Stimulated activated CD8-positive, alpha-beta memory T cell treated with anti-CD3 and anti-CD28 coated beads, Interleukin-15, amount 100 ng/mL, for 1 hour (primary cell): ENCODE data around the gene PAX9.

Experiments
- DNase-seq: peaks from one replicate; pipeline ENCODE4 v3.0.0-alpha.2; 2020; ENCODE audit warnings: low read depth

Gene PAX9

DNA sequence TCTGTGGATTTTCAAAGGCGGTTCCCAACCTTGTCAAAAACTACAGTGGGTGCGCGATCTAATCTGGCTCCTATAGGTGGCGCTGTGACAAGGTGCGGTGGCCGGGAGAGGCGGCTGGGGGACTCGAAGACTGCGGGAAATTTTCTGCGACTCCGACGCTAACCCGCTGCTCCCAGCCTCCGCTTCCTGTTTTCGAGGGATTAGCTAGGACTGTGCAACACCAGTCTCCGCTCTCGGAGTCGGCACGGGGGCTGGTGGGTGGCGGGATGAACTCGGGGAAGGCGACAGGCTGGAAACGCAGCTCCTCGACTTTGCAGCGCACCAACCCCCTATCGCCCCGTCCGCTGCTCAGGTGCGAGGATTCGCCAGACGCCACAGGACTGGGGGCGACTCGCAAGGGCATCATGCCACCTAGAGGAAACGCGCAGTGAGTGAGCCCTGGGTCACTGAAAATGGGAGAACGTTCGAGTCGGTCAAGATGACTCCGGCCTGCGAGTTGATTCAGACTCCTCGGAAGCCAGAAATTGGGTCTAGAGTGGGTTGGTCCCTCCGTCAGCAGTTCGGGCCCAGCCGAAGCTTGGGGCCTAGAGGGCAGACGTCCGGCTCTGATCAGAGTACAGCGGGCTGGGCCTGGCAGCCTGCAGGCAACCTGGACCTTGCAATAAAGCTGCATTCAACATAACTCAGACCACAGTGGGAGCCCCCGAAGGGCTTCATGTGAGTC lies 5.5 kb upstream of the PAX9 start:
- DNase-seq, result no peak

DNA sequence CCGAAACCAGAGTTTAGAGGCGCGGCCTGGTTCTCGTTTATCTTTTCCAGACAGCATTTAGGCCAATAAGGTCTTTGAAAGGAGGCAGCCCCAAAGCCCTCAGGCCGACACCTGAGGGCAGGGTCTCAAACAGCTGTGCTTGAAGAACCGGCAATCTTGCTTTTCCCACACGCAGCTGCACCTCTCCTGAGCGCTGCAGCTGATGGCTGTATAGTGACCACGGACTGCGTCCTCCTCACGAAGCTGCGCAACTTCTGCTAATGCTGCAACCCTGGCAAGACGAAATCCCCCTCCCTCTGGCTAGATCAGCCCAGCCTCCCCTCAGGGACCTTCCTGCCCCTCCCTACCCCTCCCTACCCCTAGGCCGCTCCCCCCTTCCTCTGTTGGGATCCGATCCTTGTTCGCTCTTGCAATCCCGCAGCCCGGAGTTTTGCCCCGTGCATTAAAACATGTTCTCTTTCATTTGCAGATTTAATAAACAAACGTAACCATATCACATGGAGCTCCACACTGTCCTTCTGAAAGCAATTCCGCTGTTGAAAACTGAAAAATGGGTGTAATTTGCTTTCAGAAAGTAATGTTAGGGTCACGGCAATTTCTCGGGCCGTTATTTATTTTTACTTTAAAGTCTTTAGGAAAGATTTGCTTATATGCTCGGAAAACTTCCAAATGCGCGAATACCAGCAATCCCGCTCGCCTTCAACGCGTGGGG lies 4.8 kb upstream of the PAX9 start:
- no peak for DNase-seq

DNA sequence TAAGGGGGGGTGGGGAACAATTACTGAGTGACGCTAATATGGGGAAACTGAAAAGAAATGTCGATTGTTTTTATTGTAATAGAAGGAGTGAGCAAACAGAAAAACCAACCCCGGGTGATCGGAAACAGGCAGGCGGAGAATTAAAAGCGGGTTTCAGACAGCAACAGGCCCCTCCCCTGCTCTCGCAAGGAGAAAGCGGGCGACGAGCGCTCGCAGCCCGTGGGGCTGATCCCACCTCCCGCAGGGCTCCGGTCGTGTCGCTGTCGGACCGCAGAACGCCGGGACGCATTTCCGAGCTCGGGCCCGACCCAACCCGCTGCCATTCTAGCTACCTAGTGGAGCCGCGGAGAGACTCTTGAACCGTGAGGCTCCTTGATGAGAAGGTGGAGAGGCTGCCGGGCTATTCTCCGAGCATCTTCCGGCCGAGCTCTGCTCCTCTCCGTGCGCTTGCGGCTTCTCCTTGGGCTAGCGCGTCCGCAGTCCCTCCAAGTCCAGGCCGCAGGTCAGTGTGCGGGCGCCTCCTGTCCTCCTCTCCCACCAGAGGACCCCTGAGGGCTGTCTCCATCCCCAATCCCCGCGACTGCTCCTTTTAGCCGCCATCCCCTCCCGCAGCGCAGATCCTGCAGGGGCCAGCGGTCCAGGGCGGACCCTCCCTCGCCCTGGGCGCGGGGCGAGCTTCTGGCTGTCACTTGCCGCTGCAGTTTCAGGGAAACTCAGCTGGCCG lies 4.1 kb upstream of the PAX9 start:
- DNase-seq, result no peak

DNA sequence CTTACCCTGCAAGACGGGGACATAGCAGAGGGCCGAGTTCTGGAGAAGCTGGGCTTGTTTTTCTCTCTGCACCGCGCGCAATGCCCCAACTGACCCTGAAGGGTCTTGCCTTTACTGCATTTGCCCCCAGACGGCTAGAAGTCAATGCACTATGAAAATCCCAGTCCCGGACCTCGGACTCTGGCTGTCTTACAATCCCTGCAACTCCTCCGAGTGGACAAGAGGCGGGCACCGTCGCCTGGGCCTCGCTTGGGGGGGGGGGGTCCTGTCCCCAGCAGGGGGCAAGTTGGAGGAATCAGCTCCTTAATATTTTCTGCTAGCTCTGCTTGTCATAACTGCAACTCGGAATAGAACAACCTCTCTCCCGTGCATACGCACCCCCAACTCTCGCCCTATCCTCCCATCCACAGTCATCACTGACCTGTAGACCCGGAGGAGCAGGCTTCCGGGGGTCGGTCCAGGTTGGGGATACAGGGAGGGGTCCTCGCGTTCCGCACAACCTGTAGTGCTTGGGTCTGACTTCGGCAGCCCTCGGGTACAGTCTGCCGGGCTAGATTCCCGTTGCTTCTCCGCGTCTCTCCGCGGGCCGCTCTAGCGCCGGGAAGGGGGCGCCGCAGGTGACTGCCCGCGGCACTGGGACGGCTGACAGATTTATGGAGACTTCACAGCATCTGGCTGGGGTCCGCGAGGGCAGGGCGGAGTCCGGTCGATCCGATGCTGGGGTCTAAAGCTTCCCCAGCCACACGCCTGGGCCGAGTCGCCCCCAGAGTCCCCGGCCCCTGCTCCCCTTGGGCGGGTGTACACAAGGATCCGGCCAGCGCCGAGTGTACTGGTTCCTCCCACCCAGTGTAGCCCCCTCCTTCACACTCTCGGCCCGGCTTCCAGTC lies 3.3 kb upstream of the PAX9 start:
- no peak for DNase-seq

DNA sequence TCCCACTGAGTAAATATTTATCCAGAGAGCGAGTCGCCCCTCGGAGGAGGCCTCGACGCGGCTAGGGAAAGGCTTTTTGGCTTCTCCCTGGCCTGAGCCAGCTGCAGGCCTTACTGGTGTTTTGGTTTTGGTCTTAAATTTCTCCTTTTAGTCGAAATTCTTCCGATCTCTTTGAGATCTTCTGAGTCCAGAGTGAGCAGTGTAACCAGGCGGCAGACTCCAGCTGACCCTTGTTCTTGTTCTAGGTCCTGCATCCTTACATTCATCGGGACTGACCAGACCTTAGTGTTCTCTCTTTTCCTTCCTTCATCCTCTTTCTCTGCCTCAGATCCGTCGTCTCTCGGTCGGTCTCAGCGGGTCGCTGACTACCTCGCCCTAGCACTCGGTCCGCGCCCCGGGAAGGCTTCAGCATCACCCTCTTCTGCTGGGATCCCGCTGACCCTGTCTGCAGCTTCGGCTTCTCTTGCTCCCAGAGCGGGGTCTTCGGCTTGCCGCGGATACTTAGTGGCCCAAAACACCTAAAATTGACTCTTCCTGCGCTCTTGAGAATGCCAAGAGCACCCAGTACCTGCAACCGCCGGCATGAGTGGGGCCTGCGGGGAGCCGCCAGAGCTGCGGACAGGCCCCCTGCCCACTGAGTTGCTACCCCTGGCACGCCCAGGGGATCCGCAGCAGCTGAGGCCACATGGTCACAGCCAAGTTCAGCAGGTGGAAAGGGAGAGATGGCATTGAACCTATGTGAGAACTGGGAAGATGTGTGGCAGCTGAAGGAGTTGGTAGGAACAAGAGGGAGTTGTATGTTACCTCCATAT lies 2.4 kb upstream of the PAX9 start:
- no peak for DNase-seq

DNA sequence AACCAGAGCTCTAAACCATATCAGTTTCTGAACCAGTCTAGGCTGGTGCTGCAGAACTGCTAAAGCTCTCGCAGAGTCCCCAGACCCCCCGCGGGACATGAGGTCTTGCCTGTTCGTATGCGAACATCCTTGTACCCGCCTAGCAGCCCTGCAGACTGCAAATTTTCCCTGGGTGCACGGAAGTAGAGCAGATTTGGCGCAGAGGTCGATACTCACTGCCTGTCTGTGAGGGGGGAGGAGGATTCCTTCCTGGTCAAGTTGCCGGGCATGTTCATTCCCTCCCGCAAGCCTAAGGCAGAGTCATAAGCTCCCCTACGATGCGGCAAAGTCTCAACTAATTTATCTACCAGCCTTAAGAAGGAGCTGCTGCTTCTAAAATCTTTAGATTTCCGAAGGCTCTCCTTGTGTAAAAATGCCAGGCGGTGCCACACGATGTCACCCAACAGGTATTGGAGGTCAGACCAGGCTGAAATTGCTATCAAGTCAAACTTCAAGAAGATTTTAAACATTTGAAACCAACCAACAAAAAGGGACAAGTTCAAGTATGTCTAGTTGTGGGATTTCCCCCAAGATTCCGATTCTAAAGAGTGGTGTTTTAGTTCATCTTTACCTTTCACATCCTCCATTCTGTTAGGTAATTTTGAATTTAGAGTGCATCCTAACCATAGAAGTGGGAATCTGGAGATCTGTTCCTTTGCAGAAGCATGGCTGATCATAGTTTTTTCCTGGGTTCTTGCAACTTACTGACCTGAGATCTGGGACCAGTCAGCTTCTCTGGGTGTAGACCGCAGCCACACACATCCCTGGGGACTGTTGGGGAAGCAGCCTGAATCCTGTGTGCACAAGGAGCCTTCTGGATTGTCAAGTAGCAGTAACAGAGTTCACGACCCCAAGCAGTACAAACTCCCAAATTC lies 1.6 kb upstream of the PAX9 start:
- no peak for DNase-seq

DNA sequence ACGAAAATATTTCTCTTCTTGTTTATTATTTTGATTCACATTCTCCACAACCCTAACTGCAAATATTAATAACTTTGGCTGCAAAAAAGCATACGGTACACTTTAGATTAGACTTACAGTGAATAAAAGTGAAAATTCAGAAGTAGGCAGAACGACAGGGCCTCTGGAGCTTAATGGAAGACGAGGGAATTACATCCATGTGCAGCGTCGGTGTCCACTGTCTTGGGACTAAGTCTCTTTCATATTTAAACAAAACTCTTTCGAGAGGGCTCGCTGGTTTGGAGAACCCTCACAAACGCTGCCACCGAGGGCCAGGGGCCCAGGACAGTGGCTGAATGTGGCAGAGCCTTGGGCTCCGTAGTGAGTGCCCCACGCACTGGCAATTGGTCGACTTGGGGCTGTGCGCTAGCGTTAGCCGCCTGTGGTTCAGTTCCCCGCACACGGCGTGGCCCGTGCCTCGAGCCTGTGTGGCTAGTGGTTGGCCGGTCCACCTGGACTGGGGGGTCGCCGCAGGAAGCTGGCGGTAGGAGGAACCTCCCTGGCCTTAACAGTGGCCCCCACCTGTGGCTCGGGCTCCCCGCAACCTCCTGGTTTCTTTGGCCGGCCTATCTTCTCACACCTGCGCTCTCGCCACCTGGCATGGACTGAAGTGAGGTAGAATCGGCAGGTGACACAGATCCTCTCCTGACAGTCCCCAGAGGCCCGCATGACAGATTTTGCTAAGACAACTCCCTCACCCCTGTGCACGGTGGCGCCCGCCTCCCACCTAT lies 739 bp upstream of the PAX9 start:
- DNase-seq, result no peak

DNA sequence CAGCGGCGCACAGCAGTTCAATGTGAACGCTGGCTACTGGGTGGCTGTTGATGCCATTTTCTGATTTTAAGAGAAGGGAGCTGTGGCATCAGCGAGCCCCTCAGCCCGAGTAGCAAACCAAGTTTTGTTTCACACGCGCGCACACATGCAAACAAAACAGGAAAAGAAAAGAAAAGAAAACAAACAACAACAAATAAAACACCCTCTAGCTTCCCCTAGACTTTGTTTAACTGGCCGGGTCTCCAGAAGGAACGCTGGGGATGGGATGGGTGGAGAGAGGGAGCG lies 540 bp downstream of the PAX9 start:
- no peak for DNase-seq

DNA sequence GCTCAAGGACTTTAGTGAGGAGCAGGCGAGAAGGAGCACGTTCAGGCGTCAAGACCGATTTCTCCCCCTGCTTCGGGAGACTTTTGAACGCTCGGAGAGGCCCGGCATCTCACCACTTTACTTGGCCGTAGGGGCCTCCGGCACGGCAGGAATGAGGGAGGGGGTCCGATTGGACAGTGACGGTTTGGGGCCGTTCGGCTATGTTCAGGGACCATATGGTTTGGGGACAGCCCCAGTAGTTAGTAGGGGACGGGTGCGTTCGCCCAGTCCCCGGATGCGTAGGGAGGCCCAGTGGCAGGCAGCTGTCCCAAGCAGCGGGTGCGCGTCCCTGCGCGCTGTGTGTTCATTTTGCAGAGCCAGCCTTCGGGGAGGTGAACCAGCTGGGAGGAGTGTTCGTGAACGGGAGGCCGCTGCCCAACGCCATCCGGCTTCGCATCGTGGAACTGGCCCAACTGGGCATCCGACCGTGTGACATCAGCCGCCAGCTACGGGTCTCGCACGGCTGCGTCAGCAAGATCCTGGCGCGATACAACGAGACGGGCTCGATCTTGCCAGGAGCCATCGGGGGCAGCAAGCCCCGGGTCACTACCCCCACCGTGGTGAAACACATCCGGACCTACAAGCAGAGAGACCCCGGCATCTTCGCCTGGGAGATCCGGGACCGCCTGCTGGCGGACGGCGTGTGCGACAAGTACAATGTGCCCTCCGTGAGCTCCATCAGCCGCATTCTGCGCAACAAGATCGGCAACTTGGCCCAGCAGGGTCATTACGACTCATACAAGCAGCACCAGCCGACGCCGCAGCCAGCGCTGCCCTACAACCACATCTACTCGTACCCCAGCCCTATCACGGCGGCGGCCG lies 1.1 kb downstream of the PAX9 start:
- DNase-seq, result no peak

DNA sequence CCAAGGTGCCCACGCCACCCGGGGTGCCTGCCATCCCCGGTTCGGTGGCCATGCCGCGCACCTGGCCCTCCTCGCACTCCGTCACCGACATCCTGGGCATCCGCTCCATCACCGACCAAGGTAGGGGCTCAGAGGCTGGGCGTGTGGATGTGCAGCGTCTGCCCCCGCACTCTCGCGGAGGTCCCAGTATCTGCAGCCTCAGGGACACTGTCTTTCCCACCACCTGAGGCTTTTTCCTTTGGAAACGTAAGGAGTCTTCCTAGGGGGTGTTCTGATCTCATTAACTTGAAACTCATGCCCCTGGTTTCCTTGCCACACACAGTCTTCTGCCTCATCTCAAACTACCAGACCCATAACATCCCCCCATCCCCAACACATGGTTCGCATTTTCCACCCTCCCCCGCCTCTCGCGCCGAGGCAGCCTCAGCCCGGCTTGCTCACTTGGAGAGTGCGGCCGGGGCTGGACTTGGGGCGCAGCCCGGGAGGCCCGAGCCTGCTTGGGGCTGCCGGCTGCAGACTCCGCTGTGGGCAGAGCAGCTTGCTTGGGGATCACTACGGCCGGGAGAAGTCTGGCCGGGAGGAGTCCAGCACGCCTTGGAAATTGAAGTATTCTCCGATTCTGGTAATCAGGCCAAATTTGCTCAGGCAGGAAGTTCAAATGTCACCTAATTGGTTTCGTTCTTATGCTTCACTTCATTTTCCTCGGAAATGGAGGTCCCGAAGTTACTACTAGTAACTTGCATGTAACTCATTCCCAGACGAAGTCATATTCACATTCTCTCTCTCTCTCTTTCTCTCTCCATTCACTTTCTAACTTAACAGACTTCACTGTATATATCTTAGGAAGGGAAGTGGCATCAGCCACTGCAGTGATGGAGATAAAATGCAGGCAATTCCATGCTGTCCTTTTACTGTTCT lies 2.0 kb downstream of the PAX9 start:
- DNase-seq, result no peak

DNA sequence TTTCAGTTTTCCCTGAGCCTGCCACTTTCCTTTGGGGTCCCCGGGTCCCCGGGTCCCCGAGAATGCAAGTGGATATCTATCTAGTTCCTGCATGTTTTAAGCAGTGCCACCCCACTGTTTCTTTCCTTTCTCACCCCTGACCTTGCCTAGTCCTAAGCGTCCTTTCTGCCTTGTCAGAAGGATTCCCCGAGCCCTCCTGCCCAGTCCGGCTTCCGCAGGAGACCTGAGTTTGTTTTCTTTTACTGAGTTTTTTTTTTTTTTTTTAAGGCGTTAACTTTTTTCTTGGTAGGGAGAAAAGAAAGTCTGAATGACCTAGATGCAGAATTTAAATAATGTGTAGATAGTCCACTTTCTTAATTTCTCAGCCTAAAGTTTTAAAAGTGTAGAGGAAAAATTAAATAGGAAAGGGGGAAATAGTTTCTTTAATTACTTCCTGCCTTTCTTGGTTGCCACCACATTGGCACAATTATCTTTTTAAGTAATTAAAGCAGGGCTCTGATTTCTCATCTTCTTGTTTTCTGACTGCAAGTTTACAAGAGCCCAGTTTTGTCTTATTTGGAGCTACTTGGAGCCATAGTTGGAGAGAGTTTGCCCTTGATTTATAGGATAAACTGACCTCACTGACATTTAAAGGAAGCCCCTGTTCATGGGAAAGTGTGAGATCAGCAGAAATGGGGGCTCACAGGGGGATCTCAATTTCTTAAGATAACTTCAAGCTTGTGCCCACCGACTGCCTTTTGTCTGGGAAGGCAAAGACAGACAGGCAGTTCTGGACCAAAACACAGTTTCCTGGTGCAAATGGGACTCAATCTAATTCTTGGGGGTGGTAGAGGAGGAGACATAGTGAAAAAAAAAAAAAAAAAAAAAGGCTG lies 2.9 kb downstream of the PAX9 start:
- DNase-seq, result no peak

DNA sequence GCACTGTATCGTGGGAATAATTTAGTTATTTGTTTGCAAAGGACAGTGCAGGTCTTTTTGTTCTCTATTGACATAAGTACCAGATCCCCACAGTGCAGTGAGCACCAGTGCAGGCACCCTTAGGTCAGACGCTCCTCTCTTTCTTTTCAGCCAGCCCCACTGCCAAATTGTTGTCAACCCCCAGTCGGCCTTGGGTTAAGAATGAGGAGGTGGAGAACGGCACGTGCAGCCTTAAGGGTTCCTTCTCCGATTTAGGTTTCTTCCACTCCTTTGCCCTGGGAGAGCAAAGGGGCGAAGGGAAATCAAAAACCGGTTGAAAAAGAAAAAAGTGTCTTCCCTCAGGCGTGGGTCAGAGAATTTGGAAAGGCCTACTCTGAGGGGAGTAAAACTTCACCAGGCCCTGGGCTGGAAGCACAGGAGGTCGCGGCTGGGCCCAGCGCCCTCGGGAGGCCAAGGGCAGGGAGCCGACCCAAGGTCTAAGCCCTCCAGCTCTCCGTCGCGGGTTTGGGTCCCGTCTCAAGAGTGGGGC lies 4.3 kb downstream of the PAX9 start:
- DNase-seq, result no peak

DNA sequence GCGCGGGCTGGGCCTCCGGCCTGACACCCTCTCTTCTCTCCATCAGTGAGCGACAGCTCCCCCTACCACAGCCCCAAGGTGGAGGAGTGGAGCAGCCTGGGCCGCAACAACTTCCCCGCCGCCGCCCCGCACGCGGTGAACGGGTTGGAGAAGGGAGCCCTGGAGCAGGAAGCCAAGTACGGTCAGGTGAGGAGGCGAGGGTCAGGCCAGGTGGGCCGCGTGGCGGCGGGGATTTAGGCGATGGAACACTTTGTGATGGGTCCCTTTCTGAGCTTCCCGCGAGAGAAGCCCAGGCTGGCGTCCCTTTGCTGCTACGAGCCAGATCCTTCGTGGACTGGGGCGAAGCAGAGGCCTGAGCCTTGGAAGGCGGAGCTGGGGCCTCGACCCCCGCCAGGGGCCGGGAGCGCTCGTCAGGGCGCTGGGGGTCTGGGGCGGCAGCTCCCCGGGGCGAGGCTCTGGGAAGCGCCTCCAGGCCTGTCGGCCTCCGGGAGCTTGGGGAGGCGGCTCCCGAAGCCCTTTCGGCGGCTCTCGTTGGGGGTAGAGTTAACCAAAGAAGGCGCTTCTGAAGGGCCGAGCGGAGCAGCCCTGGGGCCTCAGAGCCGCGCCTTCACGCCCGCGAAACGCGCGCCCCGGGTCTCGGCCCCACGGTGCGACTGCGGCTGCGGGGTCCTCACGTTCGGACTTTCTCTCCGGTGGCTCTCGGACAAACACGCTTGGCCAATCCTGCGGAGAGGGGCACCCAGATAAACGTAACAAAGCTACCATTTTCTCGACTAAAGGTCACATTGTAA lies 5.0 kb downstream of the PAX9 start:
- no peak for DNase-seq

DNA sequence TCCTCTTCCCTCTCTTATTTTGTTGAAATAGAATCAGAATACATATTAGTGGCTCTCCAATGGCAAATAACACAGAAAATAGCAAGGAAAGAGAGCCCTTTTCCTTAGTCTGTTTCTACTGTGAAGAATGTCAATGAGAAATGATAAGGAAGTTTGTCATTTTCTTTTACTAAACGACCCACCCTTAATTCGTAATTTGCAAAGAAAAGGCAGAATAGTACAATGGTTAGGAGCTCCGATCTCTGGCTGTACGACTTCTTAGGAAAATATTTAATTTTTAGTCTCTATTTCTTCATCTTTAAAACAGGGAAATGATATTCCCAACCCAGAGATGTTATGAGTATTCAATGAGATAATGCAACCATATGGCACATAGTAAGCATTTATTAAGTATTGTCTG lies 6.0 kb downstream of the PAX9 start:
- no peak for DNase-seq

DNA sequence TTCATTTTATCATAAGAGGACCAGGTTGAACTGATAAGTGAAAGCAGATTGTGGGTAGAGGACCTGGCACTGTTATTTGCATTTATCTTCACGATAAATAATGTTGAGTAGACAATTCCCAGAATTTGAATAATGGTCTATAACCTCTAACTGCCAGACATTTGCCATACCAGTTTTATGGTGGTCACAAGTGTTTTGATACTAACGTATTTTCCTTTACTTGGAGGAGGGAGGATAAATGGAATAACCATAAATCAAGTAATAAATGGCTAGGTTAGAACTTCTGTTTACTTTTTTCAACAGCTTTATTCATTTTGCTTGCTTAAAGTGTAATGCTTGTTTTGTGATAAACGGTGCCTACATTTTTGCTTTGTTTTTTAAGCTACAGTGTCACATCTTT lies 9.5 kb downstream of the PAX9 start:
- no peak for DNase-seq

DNA sequence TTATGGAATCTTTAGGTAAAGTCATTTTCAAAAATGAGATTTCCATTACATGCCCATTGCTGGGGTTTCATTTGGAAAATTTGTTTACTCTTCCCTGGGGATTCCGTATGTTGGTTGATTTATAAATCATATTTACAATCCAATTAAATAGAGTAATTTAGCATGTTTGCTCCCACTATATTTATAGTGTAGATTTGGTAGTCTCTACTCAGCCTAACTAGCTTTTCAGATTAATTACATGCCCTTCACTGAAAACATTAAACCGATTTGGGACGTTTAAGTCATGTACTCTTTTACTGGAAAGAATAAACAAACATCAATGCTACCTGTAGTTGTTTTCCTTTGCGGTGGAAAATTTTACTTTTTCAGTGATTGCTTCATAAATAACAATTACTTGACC lies 10.4 kb downstream of the PAX9 start:
- DNase-seq, result no peak
